ENCODE data around the gene PLA2G4B.

GRCh38 chr15:41813426-41813825, 25.2 kb upstream of the PLA2G4B start:
- no peak for TF ChIP-seq EZH2 (IDR thresholded peaks at IDR 0.05; ENCODE audit: low read depth)
- TF ChIP-seq, protein P1, sequence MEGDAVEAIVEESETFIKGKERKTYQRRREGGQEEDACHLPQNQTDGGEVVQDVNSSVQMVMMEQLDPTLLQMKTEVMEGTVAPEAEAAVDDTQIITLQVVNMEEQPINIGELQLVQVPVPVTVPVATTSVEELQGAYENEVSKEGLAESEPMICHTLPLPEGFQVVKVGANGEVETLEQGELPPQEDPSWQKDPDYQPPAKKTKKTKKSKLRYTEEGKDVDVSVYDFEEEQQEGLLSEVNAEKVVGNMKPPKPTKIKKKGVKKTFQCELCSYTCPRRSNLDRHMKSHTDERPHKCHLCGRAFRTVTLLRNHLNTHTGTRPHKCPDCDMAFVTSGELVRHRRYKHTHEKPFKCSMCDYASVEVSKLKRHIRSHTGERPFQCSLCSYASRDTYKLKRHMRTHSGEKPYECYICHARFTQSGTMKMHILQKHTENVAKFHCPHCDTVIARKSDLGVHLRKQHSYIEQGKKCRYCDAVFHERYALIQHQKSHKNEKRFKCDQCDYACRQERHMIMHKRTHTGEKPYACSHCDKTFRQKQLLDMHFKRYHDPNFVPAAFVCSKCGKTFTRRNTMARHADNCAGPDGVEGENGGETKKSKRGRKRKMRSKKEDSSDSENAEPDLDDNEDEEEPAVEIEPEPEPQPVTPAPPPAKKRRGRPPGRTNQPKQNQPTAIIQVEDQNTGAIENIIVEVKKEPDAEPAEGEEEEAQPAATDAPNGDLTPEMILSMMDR (conservative IDR thresholded peaks at IDR 0.05): no peak

Data from PC-9 (cell line).